HG03095 (cell line): Measurements from ENCODE around the gene PKHD1.
"Not testable (repeated sequence)": the region's sequence is repeated elsewhere in the genome, so short reads cannot be mapped to it uniquely, and the experiment has no call there.

Experiments used
- ATAC-seq: cut with Tn5 transposase; IDR thresholded peaks from one replicate; pipeline ENCODE4 v1.9.1; 2021; ENCODE audit warnings: moderate library complexity; ENCODE audit not compliant: unreplicated experiment

PKHD1 gene

GRCh38 chr6:51868591-51869355 lies 218.6 kb downstream of the PKHD1 start:
- no peak for ATAC-seq

- ATAC-seq, result no peak
These were observed 220.5 kb downstream of the PKHD1 start for GRCh38 chr6:51866867-51867266.

- ATAC-seq, result no peak
These were observed 221.4 kb downstream of the PKHD1 start for GRCh38 chr6:51865996-51866395.

GRCh38 chr6:51865176-51865575 lies 222.2 kb downstream of the PKHD1 start:
- ATAC-seq, result no peak

- ATAC-seq, result no peak
These were observed 230.3 kb downstream of the PKHD1 start for GRCh38 chr6:51857134-51857533.

- ATAC-seq, result no peak
These were observed 230.9 kb downstream of the PKHD1 start for GRCh38 chr6:51856508-51856907.

- ATAC-seq, result no peak
These were observed 231.9 kb downstream of the PKHD1 start for GRCh38 chr6:51855310-51856082.

- ATAC-seq, result no peak
These were observed 232.5 kb downstream of the PKHD1 start for GRCh38 chr6:51854876-51855275.

GRCh38 chr6:51854347-51854746 lies 233.1 kb downstream of the PKHD1 start:
- no peak for ATAC-seq

GRCh38 chr6:51853109-51853508 lies 234.3 kb downstream of the PKHD1 start:
- not testable (repeated sequence) for ATAC-seq

GRCh38 chr6:51846531-51846930 lies 240.9 kb downstream of the PKHD1 start:
- no peak for ATAC-seq

- no peak for ATAC-seq
These were observed 243.1 kb downstream of the PKHD1 start for GRCh38 chr6:51844336-51844735.

- no peak for ATAC-seq
These were observed 243.9 kb downstream of the PKHD1 start for GRCh38 chr6:51843456-51844056.

GRCh38 chr6:51842804-51843378 lies 244.5 kb downstream of the PKHD1 start:
- ATAC-seq, result no peak

- no peak for ATAC-seq
These were observed 245.2 kb downstream of the PKHD1 start for GRCh38 chr6:51842061-51842803.

- ATAC-seq, result no peak
These were observed 245.8 kb downstream of the PKHD1 start for GRCh38 chr6:51841626-51842025.

GRCh38 chr6:51839726-51840374 lies 247.6 kb downstream of the PKHD1 start:
- ATAC-seq, result no peak

GRCh38 chr6:51830666-51831065 lies 256.7 kb downstream of the PKHD1 start:
- ATAC-seq, result no peak

GRCh38 chr6:51827580-51827979 lies 259.8 kb downstream of the PKHD1 start:
- ATAC-seq, result no peak

GRCh38 chr6:51824940-51825339 lies 262.5 kb downstream of the PKHD1 start:
- ATAC-seq, result no peak
